Measurements from ENCODE around the gene TXNDC16. TPM values are rescaled to one million over a fixed set of nuclear protein-coding genes. Genes with fewer than 3 reads are reported as not detected.

TXNDC16 gene
- total RNA-seq, 1 experiment from 2014 or later = 10.9 TPM

GRCh38 chr14:52457411-52457810 lies 94.9 kb downstream of the TXNDC16 start (continued):
- TF ChIP-seq, protein P1, sequence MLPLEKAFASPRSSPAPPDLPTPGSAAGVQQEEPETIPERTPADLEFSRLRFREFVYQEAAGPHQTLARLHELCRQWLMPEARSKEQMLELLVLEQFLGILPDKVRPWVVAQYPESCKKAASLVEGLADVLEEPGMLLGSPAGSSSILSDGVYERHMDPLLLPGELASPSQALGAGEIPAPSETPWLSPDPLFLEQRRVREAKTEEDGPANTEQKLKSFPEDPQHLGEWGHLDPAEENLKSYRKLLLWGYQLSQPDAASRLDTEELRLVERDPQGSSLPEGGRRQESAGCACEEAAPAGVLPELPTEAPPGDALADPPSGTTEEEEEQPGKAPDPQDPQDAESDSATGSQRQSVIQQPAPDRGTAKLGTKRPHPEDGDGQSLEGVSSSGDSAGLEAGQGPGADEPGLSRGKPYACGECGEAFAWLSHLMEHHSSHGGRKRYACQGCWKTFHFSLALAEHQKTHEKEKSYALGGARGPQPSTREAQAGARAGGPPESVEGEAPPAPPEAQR (CRISPR knock-in tag; IDR thresholded peaks at IDR 0.05) = no peak
- TF ChIP-seq, protein P2, sequence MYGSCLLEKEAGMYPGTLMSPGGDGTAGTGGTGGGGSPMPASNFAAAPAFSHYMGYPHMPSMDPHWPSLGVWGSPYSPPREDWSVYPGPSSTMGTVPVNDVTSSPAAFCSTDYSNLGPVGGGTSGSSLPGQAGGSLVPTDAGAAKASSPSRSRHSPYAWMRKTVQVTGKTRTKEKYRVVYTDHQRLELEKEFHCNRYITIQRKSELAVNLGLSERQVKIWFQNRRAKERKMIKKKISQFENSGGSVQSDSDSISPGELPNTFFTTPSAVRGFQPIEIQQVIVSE (CRISPR knock-in tag; IDR thresholded peaks at IDR 0.05; ENCODE audit: borderline replicate concordance) = no peak
- no peak for TF ChIP-seq MLX (CRISPR knock-in tag; IDR thresholded peaks at IDR 0.05)
- TF ChIP-seq ZNF396 (CRISPR knock-in tag; IDR thresholded peaks at IDR 0.05; ENCODE audit: borderline replicate concordance) = no peak
- TF ChIP-seq SP1 (CRISPR knock-in tag; conservative IDR thresholded peaks at IDR 0.05) = no peak

DNA sequence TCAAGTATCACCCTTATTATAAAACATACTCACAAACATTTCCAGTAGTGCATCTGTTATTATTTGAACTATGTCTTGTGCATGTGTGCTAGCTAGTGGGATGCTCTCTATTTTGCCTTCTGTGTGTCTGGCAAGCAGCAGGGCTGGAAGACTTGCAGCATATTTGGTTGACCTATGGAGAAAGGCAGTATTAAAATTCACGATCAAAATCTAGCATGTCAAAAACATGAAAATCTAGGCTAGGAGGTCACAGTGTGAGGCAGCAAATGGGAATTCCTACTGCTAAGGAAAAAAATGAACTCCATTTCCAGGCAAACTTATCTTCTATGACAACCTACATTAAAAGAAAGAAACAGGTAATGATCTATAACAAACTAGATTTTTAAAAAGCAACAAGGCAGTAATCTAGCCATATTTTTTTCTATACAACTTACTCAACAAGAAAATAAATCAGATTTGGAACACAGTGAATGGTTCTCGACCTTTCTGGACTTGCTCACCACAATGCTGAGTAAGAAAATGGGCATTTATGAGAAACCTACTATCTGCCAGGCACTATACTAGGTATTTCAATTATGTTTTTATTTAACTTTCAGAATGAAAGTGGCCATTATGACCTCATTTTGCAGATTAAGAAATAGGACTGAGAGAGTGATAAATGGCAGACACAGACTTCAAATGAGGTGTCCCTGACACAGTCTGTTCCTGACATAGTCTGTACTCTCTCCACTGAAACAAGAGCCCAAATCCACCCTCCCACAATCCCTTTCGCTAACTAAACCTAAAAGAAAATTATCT lies 96.8 kb downstream of the TXNDC16 start:
- H3K36me3 Mint-ChIP-seq = no peaks in the 10 kb centered on the region
- ChIA-PET POLR2A (no interaction called here), CTCF (no interaction called here)
- H3K9me3 Mint-ChIP-seq = no peaks in the 10 kb centered on the region
- DNase-seq (ENCODE audit: low spot score) (no peak), ATAC-seq (no peak)
- H3K27me3 Mint-ChIP-seq (ENCODE audit: low read depth) = no peaks in the 10 kb centered on the region
- H3K4me3 Mint-ChIP-seq = no peak overlapping the region
- H3K4me1 Mint-ChIP-seq = peaks cover 6% of the 10 kb centered on the region; the same call in 1 of the 2 replicates
- TF ChIP-seq FOXP1 (CRISPR knock-in tag; IDR thresholded peaks at IDR 0.05; ENCODE audit: borderline replicate concordance) (no peak), ZNF263 (CRISPR knock-in tag; IDR thresholded peaks at IDR 0.05; ENCODE audit: low read depth) (no peak), ATF3 (CRISPR knock-in tag; conservative IDR thresholded peaks at IDR 0.05) (no peak), FOXJ3 (CRISPR knock-in tag; IDR thresholded peaks at IDR 0.05; ENCODE audit: borderline replicate concordance) (no peak)
- TF ChIP-seq, protein P3, sequence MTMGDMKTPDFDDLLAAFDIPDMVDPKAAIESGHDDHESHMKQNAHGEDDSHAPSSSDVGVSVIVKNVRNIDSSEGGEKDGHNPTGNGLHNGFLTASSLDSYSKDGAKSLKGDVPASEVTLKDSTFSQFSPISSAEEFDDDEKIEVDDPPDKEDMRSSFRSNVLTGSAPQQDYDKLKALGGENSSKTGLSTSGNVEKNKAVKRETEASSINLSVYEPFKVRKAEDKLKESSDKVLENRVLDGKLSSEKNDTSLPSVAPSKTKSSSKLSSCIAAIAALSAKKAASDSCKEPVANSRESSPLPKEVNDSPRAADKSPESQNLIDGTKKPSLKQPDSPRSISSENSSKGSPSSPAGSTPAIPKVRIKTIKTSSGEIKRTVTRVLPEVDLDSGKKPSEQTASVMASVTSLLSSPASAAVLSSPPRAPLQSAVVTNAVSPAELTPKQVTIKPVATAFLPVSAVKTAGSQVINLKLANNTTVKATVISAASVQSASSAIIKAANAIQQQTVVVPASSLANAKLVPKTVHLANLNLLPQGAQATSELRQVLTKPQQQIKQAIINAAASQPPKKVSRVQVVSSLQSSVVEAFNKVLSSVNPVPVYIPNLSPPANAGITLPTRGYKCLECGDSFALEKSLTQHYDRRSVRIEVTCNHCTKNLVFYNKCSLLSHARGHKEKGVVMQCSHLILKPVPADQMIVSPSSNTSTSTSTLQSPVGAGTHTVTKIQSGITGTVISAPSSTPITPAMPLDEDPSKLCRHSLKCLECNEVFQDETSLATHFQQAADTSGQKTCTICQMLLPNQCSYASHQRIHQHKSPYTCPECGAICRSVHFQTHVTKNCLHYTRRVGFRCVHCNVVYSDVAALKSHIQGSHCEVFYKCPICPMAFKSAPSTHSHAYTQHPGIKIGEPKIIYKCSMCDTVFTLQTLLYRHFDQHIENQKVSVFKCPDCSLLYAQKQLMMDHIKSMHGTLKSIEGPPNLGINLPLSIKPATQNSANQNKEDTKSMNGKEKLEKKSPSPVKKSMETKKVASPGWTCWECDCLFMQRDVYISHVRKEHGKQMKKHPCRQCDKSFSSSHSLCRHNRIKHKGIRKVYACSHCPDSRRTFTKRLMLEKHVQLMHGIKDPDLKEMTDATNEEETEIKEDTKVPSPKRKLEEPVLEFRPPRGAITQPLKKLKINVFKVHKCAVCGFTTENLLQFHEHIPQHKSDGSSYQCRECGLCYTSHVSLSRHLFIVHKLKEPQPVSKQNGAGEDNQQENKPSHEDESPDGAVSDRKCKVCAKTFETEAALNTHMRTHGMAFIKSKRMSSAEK (CRISPR knock-in tag; IDR thresholded peaks at IDR 0.05; ENCODE audit: borderline replicate concordance) = no peak
- no peak overlapping the region for H3K27ac Mint-ChIP-seq

DNA sequence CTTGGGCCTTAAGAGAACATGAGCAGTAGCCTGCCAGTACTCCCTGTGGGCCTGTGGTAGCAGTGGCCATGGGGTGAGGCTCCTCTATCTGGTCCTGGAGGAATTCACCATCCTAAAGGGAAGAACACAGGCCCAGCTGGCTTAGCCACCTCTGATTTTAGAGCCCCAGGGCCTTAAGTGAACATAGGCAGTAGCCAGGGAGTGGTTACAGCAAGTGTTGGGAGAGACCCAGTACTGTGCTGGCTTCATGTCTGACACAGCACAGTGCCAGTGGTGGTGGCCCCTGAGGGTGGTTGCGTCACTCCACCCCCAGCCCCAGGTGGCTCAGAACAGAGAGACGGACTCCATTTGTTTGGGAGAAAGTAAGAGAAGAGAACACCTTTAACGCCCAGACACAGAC lies 105.1 kb downstream of the TXNDC16 start:
- POLR2A ChIA-PET = no interaction called here
- H3K4me1 Mint-ChIP-seq = no peaks in the 10 kb centered on the region
- TF ChIP-seq JAZF1 (CRISPR knock-in tag; IDR thresholded peaks at IDR 0.05) (no peak), RORB (CRISPR knock-in tag; IDR thresholded peaks at IDR 0.05) (no peak), ATF2 (CRISPR knock-in tag; IDR thresholded peaks at IDR 0.05; ENCODE audit: borderline replicate concordance, low read depth) (no peak), GTF2I (CRISPR knock-in tag; conservative IDR thresholded peaks at IDR 0.05) (no peak), ZNF416 (CRISPR knock-in tag; IDR thresholded peaks at IDR 0.05) (no peak), CBFB (CRISPR knock-in tag; IDR thresholded peaks at IDR 0.05; ENCODE audit: low read depth) (no peak), TEAD4 (CRISPR knock-in tag; IDR thresholded peaks at IDR 0.05) (no peak), STAT6 (CRISPR knock-in tag; conservative IDR thresholded peaks at IDR 0.05; ENCODE audit: low read depth) (no peak), HMGA2 (CRISPR knock-in tag; IDR thresholded peaks at IDR 0.05) (no peak)
- no peaks in the 10 kb centered on the region; the same call in 1 of the 2 replicates for H3K9me3 Mint-ChIP-seq
- DNase-seq (ENCODE audit: low spot score) (no peak), ATAC-seq (no peak)
- H3K4me3 Mint-ChIP-seq = no peak overlapping the region
- no peaks in the 10 kb centered on the region; the same call in 1 of the 2 replicates for H3K27me3 Mint-ChIP-seq (ENCODE audit: low read depth)
- H3K27ac Mint-ChIP-seq = no peak overlapping the region
- H3K36me3 Mint-ChIP-seq = peaks cover 2% of the 10 kb centered on the region; the same call in 1 of the 2 replicates
- CTCF ChIA-PET = no interaction called here
